ENCODE results near the gene TYW1B. TPM values are rescaled to one million over a fixed set of nuclear protein-coding genes. Genes with fewer than 3 reads are reported as not detected.
"Not testable (repeated sequence)": the region's sequence is repeated elsewhere in the genome, so short reads cannot be mapped to it uniquely, and the experiment has no call there.

The TYW1B gene
- total and polyA plus RNA-seq, 8 donors = 0.93 to 21.0 (median 2.0) TPM

DNA sequence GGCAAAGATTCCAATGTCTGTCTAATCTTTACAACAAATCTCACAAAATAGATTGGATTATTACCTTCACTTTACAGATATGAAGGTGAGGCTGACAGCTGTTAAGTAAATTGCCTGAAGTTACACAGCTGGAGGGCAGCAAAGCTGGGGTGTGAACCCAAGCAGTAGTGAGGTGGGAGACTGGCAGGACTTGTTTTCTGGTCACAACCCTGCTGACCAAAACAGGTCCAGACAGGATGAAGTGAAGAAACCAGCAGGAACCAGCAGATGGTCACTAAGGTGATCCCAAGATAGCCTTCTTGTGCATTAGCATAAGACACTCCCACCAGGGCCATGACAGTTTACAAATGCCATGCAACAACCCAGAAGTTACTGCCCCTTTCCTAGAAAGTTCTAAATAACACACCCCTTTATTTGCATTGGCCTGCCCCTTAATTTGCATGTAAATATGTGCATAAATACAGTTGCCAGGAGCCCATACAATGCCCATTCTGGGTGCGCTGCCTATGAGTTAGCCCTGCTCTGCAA lies 195.2 kb downstream of the TYW1B start:
- WGBS, 5 donors = 100% methylated on average over 1 of the region's 1 CpG; no CpG with 5 or more reads in 2 of the 5 donors
- H3K9me3 ChIP-seq; H3K4me1 ChIP-seq; intact Hi-C loops (cut with DNase I; ENCODE audit: low total_unique reads); H3K4me3 ChIP-seq; H3K36me3 ChIP-seq; H3K27me3 ChIP-seq; H3K27ac ChIP-seq: not testable (repeated sequence)
- peak in 1 of 2 donors; percentile 12 for DNase-seq

DNA sequence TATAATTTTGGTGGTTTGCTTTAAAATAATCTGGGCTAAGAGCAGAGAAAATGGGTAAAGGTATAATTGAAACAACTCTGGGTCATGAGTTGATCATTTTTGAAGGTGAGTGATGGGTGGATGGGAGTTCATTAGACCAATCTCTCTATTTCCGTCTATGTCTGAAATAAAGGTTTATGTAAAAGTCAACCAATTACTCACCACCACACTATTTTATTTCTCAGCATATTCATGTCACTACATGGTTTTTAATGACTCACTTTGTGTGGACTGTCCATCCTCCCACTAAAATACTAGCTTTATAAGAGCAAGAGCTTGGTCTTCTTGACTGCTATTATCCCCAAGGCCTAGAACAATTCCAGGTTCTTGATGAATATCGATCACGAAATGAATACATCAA lies 199.6 kb downstream of the TYW1B start:
- DNase-seq; H3K9me3 ChIP-seq; H3K4me3 ChIP-seq; H3K4me1 ChIP-seq; H3K27me3 ChIP-seq; intact Hi-C loops (cut with DNase I; ENCODE audit: low total_unique reads); H3K27ac ChIP-seq; H3K36me3 ChIP-seq: not testable (repeated sequence)
- 88 to 98% (median 96%) methylated on average over 1 of the region's 3 CpGs for WGBS, 5 donors

- intact Hi-C loops (cut with DNase I; ENCODE audit: low total_unique reads); H3K36me3 ChIP-seq; H3K27me3 ChIP-seq; H3K4me3 ChIP-seq; H3K9me3 ChIP-seq; H3K27ac ChIP-seq; DNase-seq; H3K4me1 ChIP-seq: not testable (repeated sequence)
- 81 to 90% (median 84%) methylated on average over 6 of the region's 7 CpGs for WGBS, 5 donors
These were observed 201.5 kb downstream of the TYW1B start for GRCh38 chr7:72626428-72627011.

DNA sequence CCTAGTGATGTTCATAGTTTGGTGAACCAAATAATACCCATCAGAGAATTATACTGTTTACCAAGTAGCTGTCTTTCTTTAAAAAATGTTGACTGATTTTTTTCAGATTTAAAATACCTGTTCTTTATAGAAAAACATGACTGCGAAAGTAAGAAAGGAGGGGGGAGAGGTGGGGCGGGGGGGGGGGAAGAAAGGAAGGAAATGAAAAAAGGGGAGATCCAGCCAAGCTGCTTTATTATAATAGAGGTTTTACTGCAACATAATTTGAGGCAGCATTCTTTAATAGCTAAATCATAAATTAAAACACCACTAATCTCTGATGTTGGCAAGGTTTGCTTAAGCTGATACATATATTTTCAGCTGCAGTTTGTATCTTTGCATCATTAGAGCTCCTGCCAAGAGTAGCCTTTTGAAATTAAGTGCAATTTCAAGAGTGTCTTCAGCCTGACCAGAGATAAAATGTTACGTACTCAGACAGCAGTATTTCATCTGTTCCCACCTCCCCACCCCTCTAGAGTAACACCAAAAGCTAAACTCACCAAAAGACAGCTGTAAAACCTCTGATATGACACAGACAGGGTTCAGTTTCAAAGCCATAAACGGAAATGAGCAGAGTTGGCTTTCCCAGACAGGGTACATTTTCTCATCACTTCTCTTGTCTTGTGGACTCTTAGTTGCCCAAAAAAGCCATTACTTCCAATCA lies 202.1 kb downstream of the TYW1B start:
- H3K4me3 ChIP-seq; H3K36me3 ChIP-seq; intact Hi-C loops (cut with DNase I; ENCODE audit: low total_unique reads); H3K4me1 ChIP-seq; H3K27ac ChIP-seq; H3K27me3 ChIP-seq; H3K9me3 ChIP-seq: not testable (repeated sequence)
- DNase-seq = peak in 1 of 2 donors; percentile 12
- 53 to 82% (median 66%) methylated on average over 3 of the region's 4 CpGs for WGBS, 5 donors

- no peak for TF ChIP-seq POLR2AphosphoS5 (IDR thresholded peaks at IDR 0.05)
- TF ChIP-seq CTCF (IDR thresholded peaks at IDR 0.05) = no peak
- TF ChIP-seq POLR2A (IDR thresholded peaks at IDR 0.05) = no peak
- no peak for TF ChIP-seq EP300 (IDR thresholded peaks at IDR 0.05)
- no peak overlapping the region for H3K27ac ChIP-seq
- DNase-seq = no peak
- no peaks in the 10 kb centered on the region for H3K36me3 ChIP-seq
- intact Hi-C loops (cut with DNase I; ENCODE audit: low total_unique reads) = no loop called here
- 94 to 98% (median 95%) methylated on average over 8 of the region's 8 CpGs for WGBS, 5 donors
- H3K4me1 ChIP-seq = no peaks in the 10 kb centered on the region
- H3K27me3 ChIP-seq = no peaks in the 10 kb centered on the region
- H3K9me3 ChIP-seq = no peaks in the 10 kb centered on the region
- H3K4me3 ChIP-seq = no peak overlapping the region
These were observed 205.5 kb downstream of the TYW1B start for GRCh38 chr7:72622532-72622931.

DNA sequence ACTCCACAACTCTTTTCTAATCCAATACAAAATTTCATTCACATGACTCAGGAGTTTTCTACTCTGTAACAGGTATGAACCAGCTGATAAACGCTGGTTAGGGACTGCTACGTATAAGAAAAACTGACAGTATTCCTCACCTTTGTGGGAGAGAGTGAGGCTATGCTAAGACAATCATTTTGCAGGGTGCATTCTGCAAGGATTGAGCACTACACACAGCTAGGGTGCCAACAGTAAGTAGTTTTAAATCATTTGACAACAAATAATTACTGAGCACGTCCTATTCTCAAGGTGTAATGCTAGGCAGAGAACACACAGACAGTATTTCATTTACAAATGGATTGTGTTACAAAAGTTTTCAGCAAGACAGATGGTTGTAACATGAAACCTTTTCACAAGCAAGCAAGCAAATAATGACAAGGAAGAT lies 206.2 kb downstream of the TYW1B start:
- H3K9me3 ChIP-seq; H3K36me3 ChIP-seq; H3K4me3 ChIP-seq; intact Hi-C loops (cut with DNase I; ENCODE audit: low total_unique reads); H3K27ac ChIP-seq; H3K27me3 ChIP-seq; DNase-seq; H3K4me1 ChIP-seq: not testable (repeated sequence)
- 47 to 68% (median 61%) methylated on average over 3 of the region's 3 CpGs for WGBS, 5 donors

DNA sequence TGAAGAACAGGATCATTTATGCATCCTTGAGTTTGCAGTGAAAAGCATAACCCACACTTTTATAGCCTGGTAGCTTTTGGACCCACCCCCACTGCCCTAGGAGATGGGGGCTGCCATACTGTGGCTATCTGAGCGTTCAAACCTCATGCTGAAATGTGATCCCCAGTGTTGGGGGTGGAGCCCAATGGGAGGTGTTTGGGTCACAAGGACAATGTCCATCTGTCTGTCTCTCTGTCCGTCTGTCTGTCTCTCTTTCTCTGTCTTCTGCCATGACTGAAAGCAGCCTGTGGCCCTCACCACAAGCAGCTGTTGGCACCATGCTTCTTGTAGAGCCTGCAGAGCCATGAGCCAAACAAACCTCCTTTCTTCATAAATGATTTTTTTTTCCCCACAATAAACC lies 207.1 kb downstream of the TYW1B start:
- 72 to 97% (median 88%) methylated on average over 2 of the region's 2 CpGs for WGBS, 5 donors
- H3K27ac ChIP-seq; intact Hi-C loops (cut with DNase I; ENCODE audit: low total_unique reads): not testable (repeated sequence)

DNA sequence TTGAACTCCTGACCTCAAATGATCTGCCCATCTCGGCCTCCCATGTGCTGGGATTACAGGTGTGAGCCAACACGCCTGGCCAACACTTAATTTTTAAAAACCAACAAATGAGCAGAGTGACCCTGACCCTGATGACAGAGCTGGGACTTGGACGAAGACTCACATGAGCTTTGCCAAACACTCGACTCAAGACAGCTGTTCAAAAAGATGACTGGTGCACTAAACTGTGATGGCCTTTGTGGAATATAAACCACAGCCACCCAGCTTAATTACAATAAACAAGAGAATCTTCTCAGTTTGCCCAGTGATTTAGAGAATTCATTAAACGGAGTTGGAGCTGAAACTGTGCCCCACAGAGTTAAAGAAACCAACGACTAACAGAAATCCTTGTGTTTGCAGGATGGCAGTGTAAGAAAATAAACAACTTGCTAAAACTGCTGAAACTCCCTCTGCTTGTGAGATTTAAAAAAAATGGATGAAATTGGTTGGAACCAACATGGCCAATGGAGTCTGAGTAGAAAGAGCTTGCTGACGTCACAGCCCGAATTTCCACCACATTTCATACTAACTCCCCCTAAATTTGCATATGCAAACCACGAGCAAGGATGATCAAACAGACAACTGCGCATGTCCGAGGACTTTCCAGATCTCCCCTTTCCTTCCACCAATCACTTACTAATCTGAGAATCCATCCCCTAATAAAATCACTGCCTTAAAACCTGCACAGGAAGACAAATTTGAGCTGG lies 209.4 kb downstream of the TYW1B start:
- intact Hi-C loops (cut with DNase I; ENCODE audit: low total_unique reads); H3K27ac ChIP-seq; H3K4me3 ChIP-seq; H3K27me3 ChIP-seq; H3K9me3 ChIP-seq; H3K4me1 ChIP-seq: not testable (repeated sequence)
- 71 to 78% (median 75%) methylated on average over 11 of the region's 11 CpGs for WGBS, 5 donors
- H3K36me3 ChIP-seq = peaks cover 0 to 22% (median 13%) of the 10 kb centered on the region in 4 donors
- DNase-seq = peak in 1 of 2 donors; percentile 11

More for the DNA sequence above, 207.1 kb downstream of the TYW1B start:
- not testable (repeated sequence) for H3K27me3 ChIP-seq, H3K36me3 ChIP-seq, H3K4me3 ChIP-seq, H3K9me3 ChIP-seq, H3K4me1 ChIP-seq, DNase-seq

- WGBS, 5 donors = 89 to 96% (median 93%) methylated on average over 5 of the region's 5 CpGs
- intact Hi-C loops (cut with DNase I; ENCODE audit: low total_unique reads); H3K9me3 ChIP-seq; H3K4me1 ChIP-seq; H3K4me3 ChIP-seq; DNase-seq; H3K27ac ChIP-seq; H3K27me3 ChIP-seq: not testable (repeated sequence)
- peaks cover 0 to 14% (median 0%) of the 10 kb centered on the region in 4 donors for H3K36me3 ChIP-seq
These were observed 218.2 kb downstream of the TYW1B start for GRCh38 chr7:72609761-72610160.

DNA sequence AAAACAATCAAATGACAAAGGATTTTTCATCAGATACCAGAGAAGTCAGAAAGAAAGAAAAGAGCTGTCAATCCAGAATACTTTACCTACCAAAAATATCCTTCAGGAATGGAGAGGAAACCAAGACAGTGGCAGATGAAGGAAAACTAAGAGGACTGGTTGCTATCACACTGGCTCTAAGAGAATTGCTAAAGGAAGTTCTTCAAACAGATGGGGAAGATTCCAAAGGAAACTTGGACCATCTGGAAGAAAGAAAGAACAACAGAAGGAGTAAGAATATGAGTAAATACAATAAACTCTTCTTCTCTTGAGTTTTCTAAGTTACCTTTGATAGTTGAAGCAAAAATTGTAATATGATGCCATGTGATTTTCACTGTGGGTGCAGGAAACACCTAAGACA lies 220.0 kb downstream of the TYW1B start:
- H3K9me3 ChIP-seq; intact Hi-C loops (cut with DNase I; ENCODE audit: low total_unique reads); H3K27ac ChIP-seq; H3K27me3 ChIP-seq; H3K4me1 ChIP-seq; H3K4me3 ChIP-seq; DNase-seq: not testable (repeated sequence)
- peaks cover 0 to 18% (median 2%) of the 10 kb centered on the region in 4 donors for H3K36me3 ChIP-seq
